ENCODE measurements around the gene NME3. TPM values are rescaled to one million over a fixed set of nuclear protein-coding genes. Genes with fewer than 3 reads are reported as not detected.

The NME3 gene
- total and polyA plus RNA-seq, 2 donors (not counting 3 experiments of a cell fraction or from before 2014, with no cell fraction given) = 38.2 to 74.4 TPM

- BruUV-seq (replicated peaks) = no TSS peak
- CTCF ChIA-PET = interaction anchor here (1.3 kb wide), 1 partner anchor 12 kb away, joined by 3 read pairs; the partner anchor contains the start of genes EME2 and MRPS34
- Histone ChIP-seq H3K9me3 (replicated peaks; ENCODE audit: control insufficient read depth, insufficient read depth, low read length) (no peaks in the 10 kb centered on the region), H3K4me2 (ENCODE audit: insufficient read depth, low read length) (no peak overlapping the region), H3K4me3 (replicated peaks in 1 of 3; ENCODE audit: insufficient read depth in 1 of 3, low read depth in 1 of 3, low read length in 3 of 3) (no peak overlapping the region), H4K20me1 (replicated peaks; ENCODE audit: control insufficient read depth, extremely low read depth, insufficient read depth, low read length) (no peaks in the 10 kb centered on the region), H3K9ac (replicated peaks; ENCODE audit: extremely low read depth, insufficient read depth, low read length) (no peak overlapping the region), H3K4me1 (ENCODE audit: control insufficient read depth, extremely low read depth, insufficient read depth, low read length) (no peaks in the 10 kb centered on the region), H3K27ac (ENCODE audit: insufficient read depth, low read depth, low read length) (no peak overlapping the region), H2AFZ (ENCODE audit: low read depth, low read length) (no peak overlapping the region), H3K79me2 (ENCODE audit: control insufficient read depth, insufficient read depth, low read length) (no peaks in the 10 kb centered on the region), H3K9me1 (replicated peaks; ENCODE audit: control insufficient read depth, extremely low read depth, insufficient read depth, low read length) (no peaks in the 10 kb centered on the region), H3K27me3 (ENCODE audit: control insufficient read depth in 2 of 2, insufficient read depth in 2 of 2, low read length in 2 of 2) (no peaks in the 10 kb centered on the region), H3K36me3 (ENCODE audit: control insufficient read depth in 2 of 2, extremely low read depth in 1 of 2, insufficient read depth in 2 of 2, low read length in 2 of 2) (peaks cover 2 to 44% of the 10 kb centered on the region in 2 experiments)
- DNase-seq (ENCODE audit: low read depth, low spot score) = no peak
- intact Hi-C loops (cut with micrococcal nuclease) = no loop called here
- FAIRE-seq = no peak
- TF ChIP-seq CTCF (IDR thresholded peaks at IDR 0.05; ENCODE audit: extremely low read depth in 1 of 2, insufficient read depth in 1 of 2, low read depth in 1 of 2, low read length in 2 of 2) (no peak), GATA2 (IDR thresholded peaks at IDR 0.05; ENCODE audit: insufficient read depth, insufficient read length, low read depth, low read length) (no peak), MAX (IDR thresholded peaks at IDR 0.05; ENCODE audit: insufficient read depth, insufficient read length) (no peak), POLR2A (IDR thresholded peaks at IDR 0.05; ENCODE audit: low read depth, low read length) (no peak), POLR2AphosphoS5 (IDR thresholded peaks at IDR 0.05; ENCODE audit: insufficient read depth, low read depth, low read length) (no peak), MYC (IDR thresholded peaks at IDR 0.05; ENCODE audit: low read depth, low read length) (no peak), EZH2 (IDR thresholded peaks at IDR 0.05; ENCODE audit: borderline replicate concordance, low read depth, low read length, severe bottlenecking) (no peak), FOS (IDR thresholded peaks at IDR 0.05; ENCODE audit: borderline replicate concordance, insufficient read depth, low read length) (no peak), JUN (IDR thresholded peaks at IDR 0.05; ENCODE audit: borderline replicate concordance, insufficient read depth, insufficient read length, low read depth) (no peak)
- dilution Hi-C loops (cut with MboI; ENCODE audit: extremely low pct_ligation_motif_present, low sequenced_read_pairs) = no loop called here
- POLR2A ChIA-PET = no interaction called here
Measured at GRCh38 chr16:1760911-1761310, 10.4 kb downstream of the NME3 start.

Measured in endothelial cell of umbilical vein (primary cell).